BJ (cell line): Measurements from ENCODE around the gene GIMAP2. TPM values are rescaled to one million over a fixed set of nuclear protein-coding genes. Genes with fewer than 3 reads are reported as not detected.

Experiments
- CTCF ChIA-PET: fragments of 350-600 bp; formaldehyde crosslinking; extraction: SDS; loops from one replicate; lab custom pipeline; 2021; ENCODE audit warnings: antibody characterized with exemption, inconsistent platforms; lab: Yijun Ruan, JAX
- POLR2A ChIA-PET: fragments of 300-600 bp; sonication (Branson Sonifier 250); formaldehyde crosslinking; extraction: SDS; loops from one replicate; lab custom pipeline; 2021; ENCODE audit warnings: antibody characterized with exemption; lab: Charles Lee
- DNase-seq: peaks from one replicate; pipeline ENCODE4 v3.0.0-alpha.2; 2011; ENCODE audit warnings: low read depth
- H3K27me3 ChIP-seq: 2 replicates; pipeline ENCODE4 v1.6.0; 2011; ENCODE audit warnings: low read length; ENCODE audit not compliant: control insufficient read depth, insufficient read depth
- H3K36me3 ChIP-seq: 2 replicates; pipeline ENCODE4 v1.5.1; 2011; ENCODE audit warnings: low read length; ENCODE audit not compliant: control insufficient read depth, insufficient read depth
- H3K4me3 ChIP-seq: 2 replicates; pipeline ENCODE4 v1.5.1; 2011; ENCODE audit warnings: low read depth, mild to moderate bottlenecking, control low read depth, low read length
- CTCF ChIP-seq: IDR thresholded peaks from 2 replicates; pipeline ENCODE4 v1.5.1; 2011; ENCODE audit warnings: low read depth, mild to moderate bottlenecking, control low read depth, inconsistent platforms, low read length, moderate library complexity; ENCODE audit not compliant: insufficient read depth
- polyA plus RNA-seq: library from polyadenylated mRNA; depleted of rRNA; stranded (reverse); fragments of >200 nt; gene quantifications from 2 replicates; pipeline ENCODE4 v1.2.3, GENCODE V29; 2011; rRNA removed

The GIMAP2 gene
- polyA plus RNA-seq, 1 experiment, result 0.05 TPM

DNA sequence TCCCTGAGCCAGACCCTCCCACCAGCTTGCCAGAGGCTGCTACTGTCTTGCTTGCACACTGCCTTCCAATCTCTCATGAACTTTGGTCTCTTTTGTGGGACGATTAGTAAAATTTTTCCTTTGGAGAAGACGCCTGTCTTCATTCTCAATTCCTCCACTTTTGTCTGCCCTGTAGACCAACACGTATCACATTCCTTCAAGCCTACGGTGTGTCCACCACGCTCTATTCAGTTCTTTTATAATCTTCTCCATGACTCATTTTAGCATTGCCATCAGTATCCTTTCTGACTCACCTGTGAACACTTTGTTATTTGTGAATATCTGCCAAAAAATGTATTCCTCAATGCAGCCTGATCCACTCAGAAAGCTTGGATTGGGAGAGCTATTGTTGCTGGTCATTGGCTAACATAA, 53.1 kb downstream of the GIMAP2 start:
- DNase-seq, result no peak
- POLR2A ChIA-PET, result no interaction called here
- CTCF ChIA-PET, result interaction anchor here (0.8 kb wide), 1 partner anchor 290 kb away, joined by 3 read pairs; no protein-coding TSS in a partner anchor
- no peak for TF ChIP-seq CTCF
- Histone ChIP-seq H3K27me3 (no peaks in the 10 kb centered on the region), H3K36me3 (no peaks in the 10 kb centered on the region), H3K4me3 (no peak overlapping the region)

GRCh38 chr7:150739033-150739432, 53.5 kb downstream of the GIMAP2 start:
- H3K36me3 ChIP-seq, result no peaks in the 10 kb centered on the region
- no peak overlapping the region for H3K4me3 ChIP-seq
- no peak for TF ChIP-seq CTCF
- CTCF ChIA-PET, result interaction anchor here (0.8 kb wide), 1 partner anchor 290 kb away, joined by 3 read pairs; no protein-coding TSS in a partner anchor
- H3K27me3 ChIP-seq, result no peaks in the 10 kb centered on the region
- DNase-seq, result no peak
- POLR2A ChIA-PET, result no interaction called here

DNA sequence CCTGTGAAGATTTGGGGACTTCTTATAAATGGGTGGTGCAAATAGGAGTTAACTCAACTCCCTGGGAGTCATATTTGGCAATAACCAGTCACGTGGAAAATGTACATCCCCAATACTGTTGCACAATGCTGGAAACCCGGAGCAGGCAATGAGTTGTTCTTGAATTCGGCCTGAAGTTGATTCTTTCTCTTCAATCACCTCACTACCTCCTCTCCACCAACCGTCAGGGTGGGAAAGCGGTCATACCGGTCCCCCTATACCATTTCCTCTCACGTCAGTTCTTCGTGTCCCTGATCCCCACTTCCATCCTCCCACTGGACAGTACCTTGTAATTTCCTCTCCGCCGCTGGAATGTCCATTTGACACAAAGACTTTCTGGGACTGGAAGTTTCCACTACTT, 54.5 kb downstream of the GIMAP2 start:
- no peak for TF ChIP-seq CTCF

DNA sequence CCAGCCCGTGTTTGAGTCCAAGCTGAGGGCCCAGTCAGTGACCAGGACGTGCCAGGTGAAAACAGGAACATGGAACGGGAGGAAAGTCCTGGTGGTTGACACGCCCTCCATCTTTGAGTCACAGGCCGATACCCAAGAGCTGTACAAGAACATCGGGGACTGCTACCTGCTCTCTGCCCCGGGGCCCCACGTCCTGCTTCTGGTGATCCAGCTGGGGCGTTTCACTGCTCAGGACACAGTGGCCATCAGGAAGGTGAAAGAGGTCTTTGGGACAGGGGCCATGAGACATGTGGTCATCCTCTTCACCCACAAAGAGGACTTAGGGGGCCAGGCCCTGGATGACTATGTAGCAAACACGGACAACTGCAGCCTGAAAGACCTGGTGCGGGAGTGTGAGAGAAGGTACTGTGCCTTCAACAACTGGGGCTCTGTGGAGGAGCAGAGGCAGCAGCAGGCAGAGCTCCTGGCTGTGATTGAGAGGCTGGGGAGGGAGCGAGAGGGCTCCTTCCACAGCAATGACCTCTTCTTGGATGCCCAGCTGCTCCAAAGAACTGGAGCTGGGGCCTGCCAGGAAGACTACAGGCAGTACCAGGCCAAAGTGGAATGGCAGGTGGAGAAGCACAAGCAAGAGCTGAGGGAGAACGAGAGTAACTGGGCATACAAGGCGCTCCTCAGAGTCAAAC, 56.9 kb downstream of the GIMAP2 start:
- CTCF ChIA-PET, result interaction anchor here (0.8 kb wide), 1 partner anchor 66 kb away, joined by 3 read pairs; no protein-coding TSS in a partner anchor

More for the DNA sequence above, 54.5 kb downstream of the GIMAP2 start:
- Histone ChIP-seq H3K36me3 (no peaks in the 10 kb centered on the region), H3K27me3 (no peaks in the 10 kb centered on the region), H3K4me3 (no peak overlapping the region)
- ChIA-PET CTCF (no interaction called here), POLR2A (no interaction called here)
- no peak for DNase-seq

More for the DNA sequence above, 56.9 kb downstream of the GIMAP2 start:
- Histone ChIP-seq H3K36me3 (no peaks in the 10 kb centered on the region), H3K27me3 (no peaks in the 10 kb centered on the region), H3K4me3 (no peak overlapping the region)
- POLR2A ChIA-PET, result no interaction called here
- DNase-seq, result no peak
- no peak for TF ChIP-seq CTCF

Other genes starting within 250 kb of the GIMAP2 start
- gene GIMAP8, start 235.1 kb upstream of the GIMAP2 start, polyA plus RNA-seq, result not detected in 2 replicates
- gene GIMAP7, start 170.8 kb upstream of the GIMAP2 start, polyA plus RNA-seq, result not detected in 2 replicates
- not detected in 2 replicates for gene GIMAP4, start 118.3 kb upstream of the GIMAP2 start, polyA plus RNA-seq
- not detected in 2 replicates for gene GIMAP6, start 53.3 kb upstream of the GIMAP2 start, polyA plus RNA-seq
- not detected in 2 replicates for gene GIMAP1, start 30.9 kb downstream of the GIMAP2 start, polyA plus RNA-seq
- gene GIMAP5, start 51.7 kb downstream of the GIMAP2 start, polyA plus RNA-seq, result not detected in 2 replicates
- gene TMEM176B, start 114.7 kb downstream of the GIMAP2 start, polyA plus RNA-seq, result not detected in 2 replicates
- not detected in 2 replicates for gene TMEM176A, start 115.1 kb downstream of the GIMAP2 start, polyA plus RNA-seq
- not detected in 2 replicates for gene AOC1, start 166.8 kb downstream of the GIMAP2 start, polyA plus RNA-seq